Bone marrow (tissue), 2 donors: Measurements from ENCODE around the gene TMEM130.

Experiments
- DNase-seq, 2 donors: peaks; one replicate each; lab custom pipeline; 2025; lab: John Stamatoyannopoulos, UW

Gene TMEM130

DNA sequence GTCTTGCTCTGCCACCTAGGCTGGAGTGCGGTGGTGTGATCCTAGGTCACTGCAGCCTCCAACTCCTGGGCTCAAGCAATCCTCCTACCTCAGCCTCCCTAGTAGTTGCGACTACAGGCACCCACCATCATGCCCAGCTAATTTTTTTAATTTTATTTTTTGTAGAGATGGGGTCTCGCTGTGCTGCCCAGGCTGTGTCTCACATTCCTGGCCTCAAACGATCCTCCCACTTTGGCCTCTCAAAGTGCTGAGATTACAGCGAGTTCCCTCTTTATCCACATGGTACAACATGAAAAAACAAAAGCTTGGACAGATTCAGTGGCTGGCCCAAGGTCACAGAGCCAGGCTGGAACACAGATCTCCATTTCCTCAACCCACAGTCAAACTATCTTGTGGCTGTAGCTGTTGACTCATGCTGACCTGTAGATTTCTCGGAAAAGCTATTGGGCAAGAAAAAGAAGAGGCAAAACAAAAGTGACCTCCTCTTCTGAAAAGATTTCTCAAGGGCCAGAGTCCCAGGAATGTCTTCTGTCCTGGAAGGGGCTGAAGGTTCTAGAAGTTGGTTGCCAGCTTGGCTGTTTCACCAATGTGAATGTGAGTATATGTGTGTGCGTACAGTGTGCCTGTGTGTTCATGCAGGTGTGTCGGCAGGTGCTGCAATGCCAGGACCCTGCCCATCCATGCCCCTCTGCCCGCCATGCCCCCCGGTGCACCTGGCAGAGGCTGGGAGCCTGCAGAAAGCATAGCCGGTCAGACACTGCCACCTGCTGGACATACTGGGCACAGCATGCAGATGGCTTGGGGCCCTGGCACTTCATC lies 28.4 kb downstream of the TMEM130 start:
- peak; percentile 33 to 34 for DNase-seq

DNA sequence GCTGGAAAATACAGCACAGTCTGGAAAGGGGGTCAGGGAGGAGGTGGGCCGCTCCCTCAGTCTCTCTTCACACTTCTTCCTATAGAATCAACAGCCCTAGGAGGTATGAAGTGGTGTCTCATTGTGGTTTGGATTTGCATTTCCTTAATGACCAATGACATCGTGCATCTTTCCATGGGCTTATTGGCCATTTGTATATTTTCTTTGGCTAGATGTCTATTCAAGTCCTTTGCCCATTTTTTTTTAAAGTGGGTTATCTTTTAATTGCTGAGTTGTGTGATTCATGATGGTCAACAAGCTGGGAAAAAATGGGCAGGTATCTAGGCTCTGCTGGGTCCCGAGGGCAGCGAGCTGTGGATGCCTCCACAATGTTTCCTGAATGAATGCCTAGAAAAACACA lies 29.1 kb downstream of the TMEM130 start:
- DNase-seq: no peak

DNA sequence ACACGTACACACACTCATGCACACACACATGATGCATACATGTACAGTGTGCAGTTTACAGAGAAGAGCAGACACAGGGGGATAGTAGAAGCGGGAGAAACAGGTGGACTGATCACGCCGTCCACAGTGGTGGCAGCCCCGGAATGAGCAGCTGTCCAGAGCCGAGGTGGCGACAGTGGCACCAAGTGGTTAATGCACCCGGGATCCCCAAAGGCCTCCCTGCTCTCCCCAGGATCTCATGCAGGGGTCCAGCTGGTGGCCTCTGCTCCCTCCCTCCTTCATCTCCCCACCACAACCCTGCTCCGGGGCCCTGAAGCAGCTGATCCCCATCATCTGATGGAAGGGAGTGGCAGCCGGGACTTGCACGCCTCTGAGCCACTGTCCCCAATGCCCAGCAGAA lies 29.7 kb downstream of the TMEM130 start:
- no peak for DNase-seq

DNA sequence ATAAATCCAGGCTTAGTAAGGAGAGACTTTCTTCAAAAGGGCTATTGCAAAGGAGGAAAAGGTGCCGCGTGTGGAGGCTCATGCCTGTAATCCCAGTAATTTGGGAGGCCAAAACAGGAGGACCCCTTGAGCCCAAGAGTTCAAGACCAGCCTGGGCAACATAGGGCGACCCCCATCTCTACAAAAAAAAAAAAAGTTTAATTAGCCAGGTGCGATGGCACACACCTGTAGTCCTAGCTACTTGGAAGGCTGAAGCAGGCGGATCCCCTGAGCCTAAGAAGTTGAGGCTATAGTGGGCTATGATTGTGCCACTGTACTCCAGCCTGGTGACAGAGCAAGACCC lies 32.2 kb downstream of the TMEM130 start:
- DNase-seq: no peak

DNA sequence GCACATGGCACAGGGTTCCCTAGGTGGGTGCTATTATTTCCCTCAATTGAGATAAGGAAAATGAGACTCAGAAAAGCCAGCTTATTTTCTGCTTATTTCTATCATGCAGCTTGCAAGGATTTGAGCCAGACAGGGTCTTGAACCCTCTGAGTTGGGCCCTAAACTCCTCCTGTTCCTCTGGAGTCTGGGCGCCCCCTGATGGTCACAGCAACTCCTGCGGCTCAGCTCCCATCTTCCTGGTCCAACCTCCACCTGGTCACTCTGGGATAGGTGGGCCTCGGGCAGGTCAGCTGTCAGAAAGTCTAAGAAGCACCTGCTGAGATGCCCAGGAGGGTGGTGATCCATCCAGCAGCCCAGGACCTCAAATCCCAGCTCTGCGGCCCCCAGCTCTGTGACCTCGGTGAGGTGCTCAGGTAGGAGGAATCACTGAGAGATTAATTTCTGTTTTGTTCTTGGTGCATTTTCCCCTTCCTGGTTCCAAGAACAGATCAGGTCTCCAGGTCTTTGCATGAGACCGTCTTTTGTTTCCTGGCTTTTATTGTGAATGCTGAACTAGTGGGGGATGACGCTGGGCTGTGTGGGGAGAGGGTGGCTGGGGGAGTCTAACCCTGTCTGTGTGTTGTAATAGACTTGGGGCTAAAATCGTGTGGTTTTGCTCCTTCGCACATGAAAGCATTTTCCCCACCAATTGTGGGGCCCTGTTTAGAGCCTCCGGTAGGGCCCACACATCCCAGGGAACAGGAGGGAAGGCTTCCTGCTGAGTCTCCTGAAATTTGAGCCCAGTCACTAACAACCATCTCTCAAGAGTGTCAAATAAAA lies 32.8 kb downstream of the TMEM130 start:
- DNase-seq: no peak

DNA sequence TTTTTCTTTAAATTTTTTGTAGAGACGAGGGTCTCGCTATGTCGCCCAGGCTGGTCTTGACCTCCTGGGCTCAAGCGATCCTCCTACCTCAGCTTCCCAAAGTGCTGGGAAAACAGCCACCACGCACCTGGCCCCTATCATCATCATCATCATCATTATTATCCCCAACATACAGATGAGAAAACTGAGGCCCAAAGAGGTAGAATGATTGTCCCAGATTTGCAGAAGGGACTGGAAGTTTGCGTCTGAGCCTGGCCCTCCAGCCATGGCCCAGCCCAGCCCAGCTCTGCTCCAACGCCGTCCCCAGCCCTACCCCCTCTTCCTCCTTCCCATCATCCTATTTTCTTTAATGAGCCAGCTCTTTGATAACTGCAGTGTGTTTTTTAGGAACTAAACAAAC lies 34.9 kb downstream of the TMEM130 start:
- no peak for DNase-seq

DNA sequence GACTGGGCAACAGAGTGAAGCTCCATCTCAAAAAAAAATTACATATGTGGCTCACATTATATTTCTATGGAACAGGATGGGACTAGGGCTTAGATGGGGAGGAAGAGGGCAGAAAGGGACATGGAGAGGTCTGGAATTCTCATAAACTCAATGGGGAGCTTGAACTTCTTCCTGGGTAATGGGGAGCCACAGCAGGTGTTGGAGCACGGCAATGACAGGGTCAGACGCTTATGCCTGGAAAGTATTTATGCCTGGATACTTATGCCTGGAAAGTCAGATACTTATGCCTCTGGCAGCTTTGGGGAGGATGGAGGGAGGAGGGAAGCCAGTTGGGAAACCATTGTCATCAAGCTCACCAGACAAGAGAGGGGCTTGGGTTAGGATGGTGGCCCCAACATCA lies 36.8 kb downstream of the TMEM130 start:
- DNase-seq: no peak

DNA sequence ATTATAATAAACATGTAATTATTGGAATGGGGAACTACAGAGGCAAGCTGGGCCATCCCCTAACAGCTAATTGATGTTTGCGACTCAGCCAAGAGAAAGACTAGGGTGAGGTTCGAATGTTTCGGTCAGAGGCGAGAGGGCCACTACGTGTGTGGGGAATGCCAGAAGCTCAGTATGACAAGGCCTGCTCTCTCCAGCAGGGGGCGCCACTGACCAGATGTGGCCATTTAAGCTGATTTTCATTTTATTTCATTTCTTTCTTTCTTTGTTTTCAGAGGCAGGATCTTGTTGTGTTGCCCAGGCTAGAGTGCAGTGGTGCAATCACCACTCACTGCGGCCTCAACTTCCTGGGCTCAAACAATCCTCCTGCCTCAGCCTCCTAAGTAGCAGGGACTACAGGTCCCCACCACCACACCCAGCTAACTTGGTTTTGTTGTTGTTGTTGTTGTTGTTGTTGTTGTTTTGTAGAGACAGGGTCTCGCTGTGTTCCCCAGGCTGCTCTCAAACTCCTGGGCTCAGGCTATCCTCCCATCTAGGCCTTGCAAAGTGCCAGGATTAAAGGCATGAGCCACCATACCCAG lies 38.1 kb downstream of the TMEM130 start:
- DNase-seq: peak in 1 of 2 donors; percentile 1

DNA sequence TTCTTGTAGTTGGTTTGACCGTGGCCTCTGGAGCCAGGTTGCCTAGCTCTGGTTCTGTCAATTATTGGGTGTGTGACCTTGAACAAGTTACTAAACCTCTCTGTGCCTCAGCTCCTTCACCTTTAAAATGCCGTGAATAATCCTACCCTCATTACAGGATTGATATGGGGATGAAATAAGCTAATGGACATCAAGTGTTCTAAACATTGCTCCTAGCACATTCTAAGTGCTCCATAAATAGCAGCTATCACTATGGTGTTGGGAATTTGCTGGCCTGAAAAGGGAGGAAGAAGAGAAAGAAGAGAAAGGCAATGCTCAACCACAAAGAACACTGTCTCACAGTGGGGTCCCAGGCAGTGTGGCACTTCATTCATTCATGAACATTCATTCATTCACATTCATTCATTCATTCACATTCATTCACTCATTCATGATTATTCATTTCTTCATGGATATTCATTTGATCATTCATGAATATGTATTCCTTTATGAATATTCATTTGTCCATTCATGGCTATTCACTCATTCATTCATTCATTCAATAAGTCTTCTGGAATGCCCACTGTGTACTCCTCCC lies 38.8 kb downstream of the TMEM130 start:
- no peak for DNase-seq

DNA sequence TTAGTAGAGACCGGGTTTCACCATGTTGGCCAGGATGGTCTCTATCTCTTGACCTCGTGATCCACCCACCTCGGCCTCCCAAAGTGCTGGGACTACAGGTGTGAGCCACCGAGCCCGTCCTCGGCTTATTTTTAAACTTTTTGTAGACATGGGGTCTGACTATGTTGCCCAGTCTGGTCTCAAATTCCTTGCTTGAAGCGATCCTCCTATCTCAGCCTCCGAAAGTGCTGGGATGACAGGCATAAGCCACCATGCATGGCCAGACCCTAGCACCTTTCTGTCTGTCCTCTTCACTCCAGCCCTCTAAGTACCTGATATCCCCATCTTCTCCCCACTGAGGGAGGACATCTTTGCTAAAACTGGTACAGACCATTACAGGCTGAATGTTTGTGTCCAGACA lies 41.4 kb downstream of the TMEM130 start:
- DNase-seq: no peak

DNA sequence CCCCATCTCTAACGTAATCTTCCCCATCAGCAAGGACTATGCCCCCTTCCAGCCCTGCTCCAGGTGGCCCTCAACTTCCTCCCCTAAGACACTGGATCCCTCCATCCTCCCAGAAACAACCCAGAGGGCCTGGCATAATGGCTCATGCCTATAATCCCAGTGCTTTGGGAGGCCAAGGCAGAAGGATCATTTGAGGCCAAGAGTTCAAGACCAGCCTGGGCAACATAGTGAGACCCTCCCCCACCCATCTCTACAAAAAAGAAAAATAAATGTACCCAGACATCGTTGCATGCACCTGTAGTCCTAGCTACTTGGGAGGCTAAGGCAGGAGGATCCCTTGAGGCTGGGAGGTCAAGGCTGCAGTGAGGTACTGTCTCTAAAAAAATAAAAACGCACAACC lies 42.6 kb downstream of the TMEM130 start:
- DNase-seq: no peak

DNA sequence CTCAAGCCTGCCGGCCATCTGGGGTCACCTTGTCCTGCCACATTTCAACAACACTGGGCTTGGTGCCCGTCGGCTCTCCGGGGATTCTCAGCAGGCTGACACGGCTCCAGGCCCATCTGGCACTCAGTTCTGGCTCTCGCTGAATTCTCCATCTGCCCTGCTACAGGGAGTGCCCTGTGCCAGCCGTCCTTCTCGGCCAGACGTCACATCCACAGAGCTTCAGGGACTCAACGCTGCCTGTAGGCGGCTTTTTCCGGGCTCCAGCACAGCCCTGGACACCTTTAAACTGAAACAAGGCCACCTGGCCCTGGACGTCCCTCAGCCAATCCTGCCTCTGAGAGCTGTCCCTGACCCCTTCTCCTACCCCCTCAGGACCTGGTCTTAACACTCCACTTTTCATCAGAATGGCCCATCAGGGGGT lies 43.0 kb downstream of the TMEM130 start:
- no peak for DNase-seq

DNA sequence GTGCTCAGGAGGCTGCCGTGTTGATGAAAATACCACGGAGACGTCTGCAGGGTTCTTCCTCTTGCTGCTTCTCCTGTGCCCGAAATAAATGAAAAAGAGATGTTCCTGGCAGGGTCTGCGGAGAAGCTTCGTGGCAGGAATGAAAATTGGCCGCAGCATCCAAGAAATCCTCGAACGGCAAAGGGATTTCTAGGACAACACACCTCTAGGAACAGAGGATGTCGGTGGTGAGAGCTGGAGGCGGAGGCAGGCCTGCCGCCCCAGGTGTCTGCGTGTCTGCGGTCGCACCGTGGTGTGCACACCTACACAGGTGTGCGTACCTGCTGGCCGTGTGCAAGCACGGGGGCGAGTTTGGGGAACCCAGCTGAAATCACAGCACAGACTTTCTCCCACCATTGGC lies 43.4 kb downstream of the TMEM130 start:
- DNase-seq: no peak

DNA sequence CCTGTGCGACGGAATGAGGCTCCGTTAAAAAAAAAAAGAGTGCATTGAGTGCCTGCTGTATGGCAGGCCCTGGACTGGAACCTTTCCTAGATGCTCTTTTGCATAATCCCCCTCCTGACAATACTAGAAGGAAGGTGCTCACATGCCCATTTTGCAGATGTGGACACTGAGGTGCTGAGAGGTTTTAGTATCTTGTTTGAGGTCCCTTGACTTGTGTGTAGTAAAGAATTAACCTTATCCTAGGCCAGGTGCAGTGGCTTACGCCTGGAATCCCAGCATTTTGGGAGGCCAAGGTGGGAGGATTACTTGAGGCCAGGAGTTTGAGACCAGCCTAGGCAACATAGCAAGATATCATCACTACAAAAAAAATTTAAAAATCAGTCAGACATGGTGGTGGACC lies 46.6 kb downstream of the TMEM130 start:
- DNase-seq: no peak

DNA sequence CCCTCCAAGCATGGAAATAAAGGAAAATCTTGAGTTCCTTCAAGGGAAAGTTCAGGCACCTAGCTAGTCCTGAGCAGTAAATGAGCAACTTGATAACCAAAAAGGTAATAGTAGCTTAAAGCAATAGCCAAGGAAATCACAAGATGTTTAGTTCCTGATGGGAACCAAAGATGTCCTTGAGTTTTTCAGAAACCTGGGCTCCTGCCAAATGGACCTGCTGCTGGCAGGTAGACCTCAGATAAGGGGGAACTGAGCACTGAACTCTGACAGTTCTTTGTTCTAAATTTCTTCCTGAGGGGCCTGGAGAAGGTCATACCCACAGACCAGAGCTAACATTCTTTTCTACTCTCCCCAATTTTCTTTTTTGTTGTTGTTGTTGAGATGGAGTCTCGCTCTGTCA lies 48.5 kb downstream of the TMEM130 start:
- DNase-seq: no peak

DNA sequence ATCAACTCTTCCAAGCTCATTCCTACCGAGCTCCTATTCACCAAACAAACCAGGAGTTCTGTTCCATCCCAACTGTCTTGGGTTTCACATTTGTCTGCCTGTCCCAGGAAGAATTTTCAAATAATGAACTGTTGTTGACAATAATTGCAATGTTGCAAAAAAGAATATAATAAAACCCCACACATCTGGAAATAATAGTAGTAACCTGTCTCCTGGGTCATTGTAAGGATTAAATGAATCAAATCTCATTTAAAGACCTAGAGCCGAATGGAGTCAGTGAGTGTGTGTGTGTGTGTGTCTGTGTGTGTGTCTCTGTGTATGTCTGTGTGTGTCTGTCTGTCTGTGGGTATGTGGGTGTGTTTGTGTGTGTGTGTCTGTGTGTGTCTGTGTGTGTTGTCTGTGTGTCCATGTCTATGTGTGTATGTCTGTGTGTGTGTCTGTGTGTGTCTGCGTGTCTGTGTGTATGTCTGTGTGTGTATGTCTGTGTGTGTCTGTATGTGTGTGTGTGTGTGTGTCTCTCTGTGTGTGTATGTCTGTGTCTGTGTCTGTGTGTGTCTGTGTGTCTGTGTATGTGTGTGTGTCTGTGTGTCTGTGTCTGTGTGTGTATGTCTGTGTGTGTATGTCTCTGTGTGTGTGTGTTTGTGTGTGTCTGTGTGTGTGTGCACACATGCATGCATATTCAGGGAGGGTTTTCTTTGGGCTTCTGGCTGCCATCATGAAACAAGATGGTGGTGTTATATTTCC lies 52.7 kb downstream of the TMEM130 start:
- DNase-seq: no peak

DNA sequence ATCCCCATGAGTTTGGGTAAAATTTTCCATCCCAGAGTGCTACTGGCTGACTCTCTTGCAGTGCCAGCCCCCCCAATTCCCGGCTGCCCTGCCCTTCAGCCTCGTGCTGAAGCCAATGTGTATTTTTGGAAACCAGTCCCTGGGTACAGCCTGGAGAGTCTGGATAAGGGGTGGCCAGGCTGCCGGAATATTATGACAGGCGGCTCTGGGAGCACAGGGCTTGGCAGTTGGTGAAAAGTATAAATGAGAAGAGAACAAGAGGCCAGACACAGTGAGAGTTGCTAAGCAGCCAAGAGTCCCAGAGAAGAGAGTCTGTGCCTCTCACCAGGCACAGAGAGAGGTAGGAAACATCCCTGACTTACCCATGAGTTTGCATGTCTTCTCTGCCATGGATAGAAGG lies 53.6 kb downstream of the TMEM130 start:
- DNase-seq: no peak

DNA sequence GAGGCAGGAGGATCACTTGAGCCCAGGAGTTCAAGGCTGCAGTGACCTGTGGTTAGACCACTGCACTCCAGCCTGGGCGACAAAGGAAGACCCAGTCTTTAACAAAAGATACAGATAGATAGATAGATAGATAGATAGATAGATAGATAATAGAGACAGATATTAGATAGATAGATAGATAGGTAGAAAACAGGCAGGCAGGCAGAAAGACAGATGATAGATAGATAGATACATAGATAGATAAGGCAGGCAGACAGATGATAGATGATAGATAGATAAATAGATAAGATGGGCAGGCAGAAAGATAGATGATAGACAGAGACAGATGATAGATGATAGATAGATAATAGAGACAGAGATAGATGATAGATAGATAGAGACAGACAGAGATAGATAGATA lies 54.5 kb downstream of the TMEM130 start:
- no peak for DNase-seq

DNA sequence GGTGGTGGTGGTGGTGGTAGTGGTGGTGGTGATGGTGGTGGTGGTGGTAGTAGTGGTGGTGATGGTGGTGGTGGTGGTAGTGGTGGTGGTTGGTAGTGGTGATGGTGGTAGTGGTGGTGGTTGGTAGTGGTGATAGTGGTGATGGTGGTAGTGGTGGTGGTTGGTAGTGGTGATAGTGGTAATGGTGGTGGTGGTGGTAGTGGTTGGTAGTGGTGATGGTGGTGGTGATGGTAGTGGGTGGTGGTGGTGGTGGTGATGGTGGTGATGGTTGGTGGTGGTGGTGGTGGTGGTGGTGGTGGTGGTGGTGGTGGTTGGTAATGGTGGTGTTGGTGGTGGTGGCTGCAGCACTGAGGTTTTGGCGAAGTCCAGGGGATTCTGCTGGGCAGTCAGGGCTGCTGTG lies 58.5 kb downstream of the TMEM130 start:
- no peak for DNase-seq

DNA sequence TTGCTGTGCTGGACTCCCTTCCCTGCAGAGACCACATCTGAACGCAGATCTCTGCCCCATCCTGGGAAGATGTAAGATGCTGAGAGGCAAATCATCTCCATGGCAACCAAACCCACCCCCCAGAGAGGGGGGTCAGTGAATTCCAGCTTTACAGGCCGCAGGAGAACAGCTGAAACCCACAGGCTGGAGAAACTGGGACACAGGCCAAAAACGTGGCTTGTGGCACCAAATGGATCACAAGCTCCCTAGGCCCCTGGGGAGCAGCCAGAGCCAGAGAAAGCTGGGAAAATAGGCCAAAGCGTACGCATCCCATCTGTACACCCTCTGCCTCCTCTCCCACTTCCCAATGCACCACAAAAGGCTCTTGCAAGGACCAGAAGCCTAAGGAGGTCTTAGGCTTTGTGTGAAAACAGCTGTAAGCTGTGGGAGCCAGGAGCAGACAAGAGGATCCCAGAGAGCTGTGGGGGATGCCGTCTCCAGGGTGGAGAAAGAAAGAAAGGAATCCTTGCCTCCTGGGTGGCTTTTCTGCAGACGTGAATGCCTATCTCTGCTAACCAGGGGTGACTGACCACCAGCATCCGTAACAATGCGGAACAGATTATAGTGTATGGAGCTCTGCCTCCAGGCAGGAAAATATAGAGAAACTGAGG lies 59.5 kb downstream of the TMEM130 start:
- no peak for DNase-seq

DNA sequence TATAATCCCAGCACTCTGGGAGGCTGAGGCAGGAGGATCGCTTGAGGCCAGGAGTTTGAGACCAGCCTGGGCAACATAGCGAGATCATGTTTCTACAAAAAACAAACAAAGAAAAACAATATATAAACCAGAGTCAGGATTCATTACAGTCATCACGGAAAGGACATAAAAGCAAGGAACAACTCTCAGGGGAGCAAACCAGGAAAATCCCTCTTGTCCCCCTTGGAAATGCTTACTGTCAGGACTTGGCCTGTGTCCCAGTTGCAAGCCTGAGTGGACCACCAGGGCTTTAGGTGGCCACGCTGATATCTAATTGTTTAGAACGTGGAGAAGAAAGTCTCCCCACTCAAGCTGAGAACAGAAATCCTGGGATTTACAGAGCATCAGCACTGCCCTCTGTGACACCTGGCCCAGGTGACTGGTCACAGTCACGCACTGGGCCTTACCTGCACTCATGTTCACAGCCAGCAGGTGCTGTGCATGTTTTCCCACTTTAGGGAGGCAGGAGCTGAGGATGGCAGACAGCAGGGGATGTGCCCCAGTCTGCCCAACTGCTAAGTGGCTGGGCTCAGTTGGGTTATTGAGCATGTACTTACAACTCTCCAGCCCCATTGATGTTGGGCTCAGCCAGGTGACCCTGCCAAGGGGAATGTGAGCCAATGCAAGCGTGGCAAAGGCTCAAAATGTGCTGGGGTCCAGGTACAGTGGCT lies 60.9 kb downstream of the TMEM130 start:
- no peak for DNase-seq
